HepG2 (cell line): ENCODE measurements around the gene EPHB3. TPM values are rescaled to one million over a fixed set of nuclear protein-coding genes. Genes with fewer than 3 reads are reported as not detected.
A peak's percentile ranks its signal among the peaks of the same experiment; 100 is the strongest.

Experiments
- BATF2 ChIP-seq: sonication (generic); formaldehyde crosslinking; IDR thresholded peaks from 2 replicates; pipeline ENCODE4 v1.8.0; 2022; ENCODE audit warnings: mild to moderate bottlenecking, missing genetic modification reagents, moderate library complexity
- CBX2 ChIP-seq, 2 experiments: fragments of 200-600 bp in 1 of 2; sonication (generic); formaldehyde crosslinking in 1 of 2; IDR thresholded peaks; 2 replicates each; pipeline versions ENCODE4 v1.7.0 to v1.8.1; 2018 to 2022; ENCODE audit warnings: low read depth in 2 of 2, low read length in 1 of 2, mild to moderate bottlenecking in 1 of 2, missing genetic modification reagents in 1 of 2
- CTCF ChIP-seq: sonication (generic); formaldehyde crosslinking; IDR thresholded peaks from 2 replicates; pipeline ENCODE4 v1.5.0; 2020; ENCODE audit warnings: mild to moderate bottlenecking, missing genetic modification reagents, moderate library complexity
- HNRNPLL ChIP-seq: fragments of 200-400 bp; formaldehyde crosslinking; IDR thresholded peaks from 2 replicates; pipeline ENCODE4 v1.6.1; 2017; ENCODE audit warnings: mild to moderate bottlenecking, low read depth, low read length; ENCODE audit not compliant: poor library complexity, severe bottlenecking
- MED1 ChIP-seq: sonication (generic); formaldehyde crosslinking; IDR thresholded peaks from 2 replicates; pipeline ENCODE4 v1.4.0; 2020; ENCODE audit warnings: missing genetic modification reagents
- NR0B2 ChIP-seq: sonication (generic); formaldehyde crosslinking; IDR thresholded peaks from 2 replicates; pipeline ENCODE4 v1.4.0; 2020; ENCODE audit warnings: mild to moderate bottlenecking, missing genetic modification reagents
- PCBP2 ChIP-seq: fragments of 200-400 bp; formaldehyde crosslinking; optimal IDR thresholded peaks from 2 replicates; pipeline ENCODE3; 2018; ENCODE audit warnings: low read length, low read depth; ENCODE audit not compliant: poor library complexity, severe bottlenecking
- SMC3 ChIP-seq: IDR thresholded peaks from 2 replicates; pipeline ENCODE4 v1.6.1; 2011; ENCODE audit warnings: low read length, improper control_type of control experiment
- ZBTB42 ChIP-seq: sonication (generic); formaldehyde crosslinking; IDR thresholded peaks from 2 replicates; pipeline ENCODE4 v1.5.0; 2020; ENCODE audit warnings: mild to moderate bottlenecking, missing genetic modification reagents
- ZEB1 ChIP-seq: IDR thresholded peaks from 2 replicates; pipeline ENCODE4 v1.6.1; 2012; ENCODE audit warnings: mild to moderate bottlenecking, low read depth, inconsistent platforms; ENCODE audit not compliant: insufficient replicate concordance
- ZNF776 ChIP-seq: sonication (generic); formaldehyde crosslinking; IDR thresholded peaks from 2 replicates; pipeline ENCODE4 v1.4.0; 2020; ENCODE audit warnings: mild to moderate bottlenecking, missing genetic modification reagents
- ZNF788 ChIP-seq: sonication (generic); formaldehyde crosslinking; IDR thresholded peaks from 2 replicates; pipeline ENCODE4 v1.5.0; 2020; ENCODE audit warnings: mild to moderate bottlenecking, missing genetic modification reagents, borderline replicate concordance
- ZNF841 ChIP-seq: sonication (generic); formaldehyde crosslinking; IDR thresholded peaks from 2 replicates; pipeline ENCODE4 v1.8.1; 2023; ENCODE audit warnings: missing genetic modification reagents, borderline replicate concordance
- polyA plus RNA-seq, 8 experiments: library from polyadenylated mRNA; depleted of rRNA in 3 of 8; stranded (reverse) in 7 of 8; unstranded in 1 of 8; fragments of >200 nt; fragmentation: Illumina TruSeq in 4 of 8; extraction: Trizol in 4 of 8; gene quantifications; 2 replicates each; pipeline versions ENCODE4 v1.2.1 to v1.2.3, GENCODE V29; 2011 to 2016; ENCODE audit warnings: low read depth in 4 of 8, missing spikeins in 1 of 8, mixed read lengths in 1 of 8; ENCODE audit not compliant: insufficient read depth in 1 of 8
- total RNA-seq, 5 experiments: library from RNA; depleted of rRNA; stranded (reverse); fragments of >200 nt; fragmentation: Illumina TruSeq; extraction: Trizol; gene quantifications; 2 replicates each; pipeline ENCODE4 v1.2.3, GENCODE V29; 2016; ENCODE audit warnings: low read depth in 1 of 5
- TF ChIP-seq, protein P1 (sequence below): sonication (generic); formaldehyde crosslinking; IDR thresholded peaks from 2 replicates; pipeline ENCODE4 v1.4.0; 2020; ENCODE audit warnings: missing genetic modification reagents
- TF ChIP-seq, protein P2 (sequence below): sonication (generic); formaldehyde crosslinking; IDR thresholded peaks from 2 replicates; pipeline ENCODE4 v1.8.0; 2022; ENCODE audit warnings: mild to moderate bottlenecking, missing genetic modification reagents, moderate library complexity
- TF ChIP-seq, protein P3 (sequence below): sonication (generic); formaldehyde crosslinking; IDR thresholded peaks from 2 replicates; pipeline ENCODE4 v1.8.0; 2022; ENCODE audit warnings: missing genetic modification reagents, mild to moderate bottlenecking, inconsistent platforms, borderline replicate concordance
- TF ChIP-seq, protein P4 (sequence below): sonication (generic); formaldehyde crosslinking; IDR thresholded peaks from 2 replicates; pipeline ENCODE4 v1.5.1; 2020; ENCODE audit warnings: mild to moderate bottlenecking, moderate library complexity, missing genetic modification reagents

The EPHB3 gene
- total and polyA plus RNA-seq, 2 of the 13 experiments (the other 11 are each of a cell fraction or from before 2014, with no cell fraction given): 0.01 TPM; not detected in 1

DNA sequence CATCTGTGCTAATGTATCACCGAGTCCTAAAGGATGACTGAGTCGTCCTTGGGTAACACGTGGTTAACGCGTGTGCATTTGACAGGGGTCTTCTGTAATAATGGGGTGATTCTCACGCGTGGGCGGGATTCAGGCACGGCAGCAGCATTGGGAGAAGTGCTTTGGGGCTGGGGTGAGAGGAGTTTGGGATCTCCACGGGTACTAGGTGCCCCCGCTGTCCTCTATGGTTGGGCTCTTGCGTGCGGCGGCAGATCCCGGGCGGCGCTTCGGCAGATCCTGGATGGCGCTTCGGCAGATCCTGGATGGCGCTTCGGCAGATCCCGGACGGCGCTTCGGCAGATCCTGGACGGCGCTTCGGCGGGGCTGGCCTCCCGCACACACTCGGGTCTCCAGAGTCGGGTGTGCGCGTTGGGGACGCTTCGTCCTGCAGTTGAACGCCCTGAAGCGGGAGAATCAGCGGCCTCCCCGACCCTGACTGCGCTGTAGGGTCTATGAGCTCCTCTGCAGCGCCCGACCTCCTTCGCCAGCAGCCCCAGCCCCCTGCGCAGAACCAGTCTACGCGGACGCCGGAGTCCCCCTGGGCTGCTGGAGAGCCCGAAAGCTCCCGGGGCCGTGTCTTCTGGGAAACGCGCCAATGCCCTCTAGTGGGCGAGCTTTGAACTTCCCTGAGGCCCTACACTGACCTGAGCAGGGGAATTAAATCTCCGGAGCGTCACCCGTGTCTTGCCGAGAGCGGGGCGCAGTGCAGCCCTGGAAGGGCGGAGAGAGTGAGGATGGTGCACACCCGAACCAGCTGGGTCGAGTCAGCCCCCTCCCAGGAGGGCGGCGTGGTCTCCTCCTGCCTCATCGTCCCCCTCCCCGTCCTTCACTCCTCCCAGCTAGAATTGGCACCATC is 48.1 kb upstream of the EPHB3 start (continued):
- TF ChIP-seq ZEB1: no peak
- TF ChIP-seq, protein P1, sequence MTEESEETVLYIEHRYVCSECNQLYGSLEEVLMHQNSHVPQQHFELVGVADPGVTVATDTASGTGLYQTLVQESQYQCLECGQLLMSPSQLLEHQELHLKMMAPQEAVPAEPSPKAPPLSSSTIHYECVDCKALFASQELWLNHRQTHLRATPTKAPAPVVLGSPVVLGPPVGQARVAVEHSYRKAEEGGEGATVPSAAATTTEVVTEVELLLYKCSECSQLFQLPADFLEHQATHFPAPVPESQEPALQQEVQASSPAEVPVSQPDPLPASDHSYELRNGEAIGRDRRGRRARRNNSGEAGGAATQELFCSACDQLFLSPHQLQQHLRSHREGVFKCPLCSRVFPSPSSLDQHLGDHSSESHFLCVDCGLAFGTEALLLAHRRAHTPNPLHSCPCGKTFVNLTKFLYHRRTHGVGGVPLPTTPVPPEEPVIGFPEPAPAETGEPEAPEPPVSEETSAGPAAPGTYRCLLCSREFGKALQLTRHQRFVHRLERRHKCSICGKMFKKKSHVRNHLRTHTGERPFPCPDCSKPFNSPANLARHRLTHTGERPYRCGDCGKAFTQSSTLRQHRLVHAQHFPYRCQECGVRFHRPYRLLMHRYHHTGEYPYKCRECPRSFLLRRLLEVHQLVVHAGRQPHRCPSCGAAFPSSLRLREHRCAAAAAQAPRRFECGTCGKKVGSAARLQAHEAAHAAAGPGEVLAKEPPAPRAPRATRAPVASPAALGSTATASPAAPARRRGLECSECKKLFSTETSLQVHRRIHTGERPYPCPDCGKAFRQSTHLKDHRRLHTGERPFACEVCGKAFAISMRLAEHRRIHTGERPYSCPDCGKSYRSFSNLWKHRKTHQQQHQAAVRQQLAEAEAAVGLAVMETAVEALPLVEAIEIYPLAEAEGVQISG (CRISPR knock-in tag): no peak
- peak; percentile 92 for TF ChIP-seq CTCF (CRISPR knock-in tag)
- TF ChIP-seq ZNF788 (CRISPR knock-in tag): peak; percentile 24; the same call in 1 of the 2 replicates
- no peak for TF ChIP-seq ZNF841 (CRISPR knock-in tag)
- TF ChIP-seq HNRNPLL: peak; percentile 69
- TF ChIP-seq PCBP2: no peak
- TF ChIP-seq MED1 (CRISPR knock-in tag): no peak
- TF ChIP-seq CBX2 (IDR thresholded peaks at IDR 0.05; ENCODE audit: low read depth, low read length): no peak
- TF ChIP-seq CBX2 (CRISPR knock-in tag; IDR thresholded peaks at IDR 0.05; ENCODE audit: low read depth): no peak
- no peak for TF ChIP-seq ZNF776
- TF ChIP-seq SMC3: peak; percentile 68
- TF ChIP-seq ZBTB42 (CRISPR knock-in tag): no peak
- TF ChIP-seq NR0B2: no peak
- TF ChIP-seq, protein P2, sequence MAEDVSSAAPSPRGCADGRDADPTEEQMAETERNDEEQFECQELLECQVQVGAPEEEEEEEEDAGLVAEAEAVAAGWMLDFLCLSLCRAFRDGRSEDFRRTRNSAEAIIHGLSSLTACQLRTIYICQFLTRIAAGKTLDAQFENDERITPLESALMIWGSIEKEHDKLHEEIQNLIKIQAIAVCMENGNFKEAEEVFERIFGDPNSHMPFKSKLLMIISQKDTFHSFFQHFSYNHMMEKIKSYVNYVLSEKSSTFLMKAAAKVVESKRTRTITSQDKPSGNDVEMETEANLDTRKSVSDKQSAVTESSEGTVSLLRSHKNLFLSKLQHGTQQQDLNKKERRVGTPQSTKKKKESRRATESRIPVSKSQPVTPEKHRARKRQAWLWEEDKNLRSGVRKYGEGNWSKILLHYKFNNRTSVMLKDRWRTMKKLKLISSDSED: no peak
- TF ChIP-seq, protein P3, sequence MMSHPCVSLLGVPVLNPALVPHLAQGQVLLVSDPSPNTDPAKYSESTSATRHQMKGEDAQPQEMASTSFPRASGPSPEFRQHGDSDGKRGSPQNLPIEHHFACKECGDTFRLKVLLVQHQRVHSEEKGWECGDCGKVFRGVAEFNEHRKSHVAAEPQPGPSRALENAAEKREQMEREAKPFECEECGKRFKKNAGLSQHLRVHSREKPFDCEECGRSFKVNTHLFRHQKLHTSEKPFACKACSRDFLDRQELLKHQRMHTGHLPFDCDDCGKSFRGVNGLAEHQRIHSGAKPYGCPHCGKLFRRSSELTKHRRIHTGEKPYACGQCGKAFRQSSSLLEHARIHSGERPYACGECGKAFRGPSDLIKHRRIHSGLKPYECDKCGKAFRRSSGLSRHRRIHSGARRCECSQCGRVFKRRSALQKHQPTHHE: no peak
- no peak for TF ChIP-seq BATF2 (CRISPR knock-in tag)
- TF ChIP-seq, protein P4, sequence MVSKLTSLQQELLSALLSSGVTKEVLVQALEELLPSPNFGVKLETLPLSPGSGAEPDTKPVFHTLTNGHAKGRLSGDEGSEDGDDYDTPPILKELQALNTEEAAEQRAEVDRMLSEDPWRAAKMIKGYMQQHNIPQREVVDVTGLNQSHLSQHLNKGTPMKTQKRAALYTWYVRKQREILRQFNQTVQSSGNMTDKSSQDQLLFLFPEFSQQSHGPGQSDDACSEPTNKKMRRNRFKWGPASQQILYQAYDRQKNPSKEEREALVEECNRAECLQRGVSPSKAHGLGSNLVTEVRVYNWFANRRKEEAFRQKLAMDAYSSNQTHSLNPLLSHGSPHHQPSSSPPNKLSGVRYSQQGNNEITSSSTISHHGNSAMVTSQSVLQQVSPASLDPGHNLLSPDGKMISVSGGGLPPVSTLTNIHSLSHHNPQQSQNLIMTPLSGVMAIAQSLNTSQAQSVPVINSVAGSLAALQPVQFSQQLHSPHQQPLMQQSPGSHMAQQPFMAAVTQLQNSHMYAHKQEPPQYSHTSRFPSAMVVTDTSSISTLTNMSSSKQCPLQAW (CRISPR knock-in tag): peak; percentile 52; the same call in 1 of the 2 replicates
